SK-N-SH treated with all-trans-retinoic acid at 6 μM for 48 hours (cell line): ENCODE results near the gene PKDCC.

Experiments
- ATAC-seq: fragments of 200-7000 bp; cut with Tn5 transposase; 3 replicates; pipeline ENCODE4 v1.9.1; 2020; ENCODE audit warnings: mild to moderate bottlenecking, moderate library complexity
- ARNTL ChIP-seq: fragments of 450-650 bp; formaldehyde crosslinking; IDR thresholded peaks from 2 replicates; pipeline ENCODE4 v1.5.0; 2020; ENCODE audit warnings: low read depth, mild to moderate bottlenecking, moderate library complexity, borderline replicate concordance
- BACH2 ChIP-seq: fragments of 250-450 bp; sonication (Bioruptor Pico); IDR thresholded peaks from 2 replicates; pipeline ENCODE4 v1.9.0; 2021; ENCODE audit warnings: mild to moderate bottlenecking, borderline replicate concordance
- CREB5 ChIP-seq: fragments of 250-450 bp; sonication (Bioruptor Pico); IDR thresholded peaks from 2 replicates; pipeline ENCODE4 v1.5.1; 2020; ENCODE audit warnings: low read depth, mild to moderate bottlenecking, moderate library complexity
- CSDC2 ChIP-seq: fragments of 250-450 bp; sonication (Bioruptor Pico); IDR thresholded peaks from 2 replicates; pipeline ENCODE4 v1.5.0; 2020; ENCODE audit warnings: mild to moderate bottlenecking, moderate library complexity
- CSRNP3 ChIP-seq: fragments of 250-450 bp; sonication (Bioruptor Pico); IDR thresholded peaks from 2 replicates; pipeline ENCODE4 v1.5.1; 2021; ENCODE audit warnings: mild to moderate bottlenecking, moderate library complexity
- ESRRG ChIP-seq: fragments of 250-450 bp; sonication (Bioruptor Pico); IDR thresholded peaks from 2 replicates; pipeline ENCODE4 v1.6.1; 2021; ENCODE audit warnings: mild to moderate bottlenecking
- ISL1 ChIP-seq: fragments of 250-450 bp; sonication (Bioruptor Pico); IDR thresholded peaks from 2 replicates; pipeline ENCODE4 v2.1.2; 2022; ENCODE audit warnings: mild to moderate bottlenecking, moderate library complexity
- OSR1 ChIP-seq: fragments of 250-450 bp; sonication (Bioruptor Pico); IDR thresholded peaks from 2 replicates; pipeline ENCODE4 v1.8.0; 2022; ENCODE audit warnings: moderate library complexity, mild to moderate bottlenecking, inconsistent platforms
- POU6F1 ChIP-seq: fragments of 250-450 bp; sonication (Bioruptor Pico); IDR thresholded peaks from 2 replicates; pipeline ENCODE4 v1.8.0; 2021; ENCODE audit warnings: low read depth, mild to moderate bottlenecking, moderate library complexity, borderline replicate concordance
- PPARA ChIP-seq: fragments of 250-450 bp; sonication (Bioruptor Pico); IDR thresholded peaks from 2 replicates; pipeline ENCODE4 v1.5.0; 2020; ENCODE audit warnings: mild to moderate bottlenecking, borderline replicate concordance
- SNAI2 ChIP-seq: fragments of 250-450 bp; sonication (Bioruptor Pico); IDR thresholded peaks from 2 replicates; pipeline ENCODE4 v1.5.0; 2020; ENCODE audit warnings: mild to moderate bottlenecking, moderate library complexity
- TCF4 ChIP-seq: fragments of 250-450 bp; sonication (Bioruptor Pico); IDR thresholded peaks from 2 replicates; pipeline ENCODE4 v1.8.0; 2021; ENCODE audit warnings: mild to moderate bottlenecking, moderate library complexity, borderline replicate concordance
- TOX ChIP-seq: fragments of 250-450 bp; sonication (Bioruptor Pico); IDR thresholded peaks from 2 replicates; pipeline ENCODE4 v1.8.0; 2021; ENCODE audit warnings: mild to moderate bottlenecking, moderate library complexity, borderline replicate concordance
- TSHZ2 ChIP-seq: fragments of 250-450 bp; sonication (Bioruptor Pico); IDR thresholded peaks from 2 replicates; pipeline ENCODE4 v1.5.0; 2020; ENCODE audit warnings: mild to moderate bottlenecking, moderate library complexity
- ZC3H10 ChIP-seq: fragments of 250-450 bp; sonication (Bioruptor Pico); IDR thresholded peaks from 2 replicates; pipeline ENCODE4 v1.5.1; 2021; ENCODE audit warnings: mild to moderate bottlenecking, moderate library complexity
- ZFP3 ChIP-seq: fragments of 250-450 bp; sonication (Bioruptor Pico); IDR thresholded peaks from 2 replicates; pipeline ENCODE4 v1.5.0; 2020; ENCODE audit warnings: mild to moderate bottlenecking, moderate library complexity
- ZFP30 ChIP-seq: fragments of 450-650 bp; formaldehyde crosslinking; IDR thresholded peaks from 2 replicates; pipeline ENCODE4 v1.5.0; 2022; ENCODE audit warnings: mild to moderate bottlenecking, moderate library complexity
- ZNF70 ChIP-seq: fragments of 450-650 bp; formaldehyde crosslinking; IDR thresholded peaks from 2 replicates; pipeline ENCODE4 v1.5.0; 2020; ENCODE audit warnings: mild to moderate bottlenecking, moderate library complexity
- ZNF8 ChIP-seq: fragments of 450-650 bp; formaldehyde crosslinking; IDR thresholded peaks from 2 replicates; pipeline ENCODE4 v1.5.0; 2020; ENCODE audit warnings: mild to moderate bottlenecking, moderate library complexity

Gene PKDCC

GRCh38 chr2:42049221-42050009 lies 1.6 kb downstream of the PKDCC start:
- no peak for ATAC-seq
- TF ChIP-seq PPARA (CRISPR knock-in tag) = no peak

- TF ChIP-seq TCF4 (no peak), PPARA (CRISPR knock-in tag) (no peak), SNAI2 (CRISPR knock-in tag) (no peak), ZFP30 (CRISPR knock-in tag) (no peak), ARNTL (no peak), BACH2 (CRISPR knock-in tag) (no peak), ESRRG (CRISPR knock-in tag) (no peak), CSRNP3 (CRISPR knock-in tag) (no peak), POU6F1 (CRISPR knock-in tag) (no peak), CSDC2 (no peak), ZC3H10 (CRISPR knock-in tag) (no peak)
- TF ChIP-seq, all 23 proteins: peak for 0
- ATAC-seq = no peak
Observed at GRCh38 chr2:42050010-42050702, 2.3 kb downstream of the PKDCC start.

GRCh38 chr2:42050703-42051542 lies 3.1 kb downstream of the PKDCC start:
- TF ChIP-seq ISL1 (CRISPR knock-in tag) = no peak
- no peak for TF ChIP-seq ZNF70 (CRISPR knock-in tag)
- no peak for TF ChIP-seq TSHZ2
- TF ChIP-seq CSRNP3 (CRISPR knock-in tag) = no peak
- TF ChIP-seq ZFP3 (CRISPR knock-in tag) = no peak
- TF ChIP-seq BACH2 (CRISPR knock-in tag) = no peak
- no peak for TF ChIP-seq TCF4
- no peak for TF ChIP-seq TOX (CRISPR knock-in tag)
- no peak for TF ChIP-seq ZC3H10 (CRISPR knock-in tag)
- no peak for TF ChIP-seq ZFP30 (CRISPR knock-in tag)
- no peak for TF ChIP-seq ZNF8 (CRISPR knock-in tag)
- no peak for TF ChIP-seq ARNTL
- no peak for TF ChIP-seq OSR1 (CRISPR knock-in tag)
- no peak for TF ChIP-seq CSDC2
- TF ChIP-seq CREB5 (CRISPR knock-in tag) = no peak
- no peak for TF ChIP-seq PPARA (CRISPR knock-in tag)
- TF ChIP-seq, all 23 proteins: peak for 0
- ATAC-seq = no peak
